ENCODE results near the gene KIAA1217. TPM values are rescaled to one million over a fixed set of nuclear protein-coding genes. Genes with fewer than 3 reads are reported as not detected.
"Not testable (repeated sequence)": the region's sequence is repeated elsewhere in the genome, so short reads cannot be mapped to it uniquely, and the experiment has no call there.

Gene KIAA1217
- polyA plus RNA-seq, 3 donors = 73.9 to 84.0 (median 74.2) TPM

DNA sequence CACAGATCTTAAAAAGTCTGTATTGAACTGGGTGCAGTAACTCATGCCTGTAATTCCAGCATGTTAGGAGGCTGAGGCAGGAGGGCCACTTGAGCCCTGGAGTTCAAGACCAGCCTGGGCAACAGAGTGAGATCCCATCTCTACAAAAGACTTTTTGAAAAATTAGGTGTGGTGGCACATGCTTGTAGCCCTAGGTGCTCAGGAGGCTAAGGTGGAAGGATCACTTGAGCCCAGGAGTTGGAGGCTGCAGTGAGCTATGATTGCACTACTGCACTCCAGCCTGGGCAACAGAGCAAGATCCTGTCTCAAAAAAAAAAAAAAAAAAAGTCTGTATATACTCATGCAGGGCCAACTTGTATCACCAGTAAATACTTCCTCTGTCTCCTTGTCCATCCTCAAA, 273.8 kb downstream of the KIAA1217 start:
- DNase-seq (ENCODE audit: low read depth in 3 of 3, low spot score in 2 of 3) = not testable (repeated sequence)

DNA sequence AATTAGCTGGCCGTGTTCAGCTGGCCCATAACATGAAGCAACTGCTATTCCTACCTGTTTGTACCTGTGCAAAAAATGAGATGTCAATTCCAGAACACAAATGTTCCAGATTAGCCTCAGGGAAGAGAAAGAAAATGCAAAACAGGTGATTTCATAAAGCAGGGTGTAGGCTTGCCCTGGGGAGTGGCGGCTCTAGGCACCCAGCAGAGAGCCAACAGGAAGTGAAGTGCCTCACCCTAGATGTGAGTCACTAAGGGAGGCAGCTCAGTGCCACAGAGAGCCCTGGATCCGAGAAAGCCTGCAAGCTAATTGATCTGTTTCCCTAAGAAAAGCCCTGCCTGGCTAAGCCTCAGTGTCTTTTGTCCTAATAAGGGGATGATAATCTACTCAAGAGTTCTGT, 274.8 kb downstream of the KIAA1217 start:
- DNase-seq (ENCODE audit: low read depth in 3 of 3, low spot score in 2 of 3) = no peak

- DNase-seq (ENCODE audit: low read depth in 3 of 3, low spot score in 2 of 3) = no peak
Observed at GRCh38 chr10:24484771-24485170, 275.8 kb downstream of the KIAA1217 start.

- DNase-seq (ENCODE audit: low read depth in 3 of 3, low spot score in 2 of 3) = no peak
Observed at GRCh38 chr10:24485304-24485703, 276.4 kb downstream of the KIAA1217 start.

- no peak for DNase-seq (ENCODE audit: low read depth in 3 of 3, low spot score in 2 of 3)
Observed at GRCh38 chr10:24488631-24489030, 279.7 kb downstream of the KIAA1217 start.

DNA sequence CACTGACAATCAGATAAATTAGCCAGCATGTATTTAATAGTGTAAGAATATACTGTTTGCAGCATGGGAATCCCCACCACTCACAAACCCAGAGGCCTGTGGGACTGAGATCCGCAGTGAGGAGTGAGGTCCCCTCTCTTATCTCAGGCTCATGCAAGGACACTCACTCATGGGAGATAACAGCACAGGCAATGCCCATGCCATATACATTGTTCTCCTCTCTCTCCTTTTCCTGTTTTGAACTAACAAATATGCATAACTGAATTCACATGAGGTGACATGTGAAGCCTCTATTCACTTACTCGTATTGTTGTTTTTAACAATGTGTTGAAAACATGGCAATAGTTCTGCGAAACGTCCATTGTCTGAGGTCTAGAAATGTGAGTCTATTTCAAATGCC, 284.2 kb downstream of the KIAA1217 start:
- DNase-seq (ENCODE audit: low read depth in 3 of 3, low spot score in 2 of 3) = no peak

GRCh38 chr10:24494236-24494635, 285.3 kb downstream of the KIAA1217 start:
- no peak for DNase-seq (ENCODE audit: low read depth in 3 of 3, low spot score in 2 of 3)

- no peak for DNase-seq (ENCODE audit: low read depth in 3 of 3, low spot score in 2 of 3)
Observed at GRCh38 chr10:24494777-24495176, 285.8 kb downstream of the KIAA1217 start.

DNA sequence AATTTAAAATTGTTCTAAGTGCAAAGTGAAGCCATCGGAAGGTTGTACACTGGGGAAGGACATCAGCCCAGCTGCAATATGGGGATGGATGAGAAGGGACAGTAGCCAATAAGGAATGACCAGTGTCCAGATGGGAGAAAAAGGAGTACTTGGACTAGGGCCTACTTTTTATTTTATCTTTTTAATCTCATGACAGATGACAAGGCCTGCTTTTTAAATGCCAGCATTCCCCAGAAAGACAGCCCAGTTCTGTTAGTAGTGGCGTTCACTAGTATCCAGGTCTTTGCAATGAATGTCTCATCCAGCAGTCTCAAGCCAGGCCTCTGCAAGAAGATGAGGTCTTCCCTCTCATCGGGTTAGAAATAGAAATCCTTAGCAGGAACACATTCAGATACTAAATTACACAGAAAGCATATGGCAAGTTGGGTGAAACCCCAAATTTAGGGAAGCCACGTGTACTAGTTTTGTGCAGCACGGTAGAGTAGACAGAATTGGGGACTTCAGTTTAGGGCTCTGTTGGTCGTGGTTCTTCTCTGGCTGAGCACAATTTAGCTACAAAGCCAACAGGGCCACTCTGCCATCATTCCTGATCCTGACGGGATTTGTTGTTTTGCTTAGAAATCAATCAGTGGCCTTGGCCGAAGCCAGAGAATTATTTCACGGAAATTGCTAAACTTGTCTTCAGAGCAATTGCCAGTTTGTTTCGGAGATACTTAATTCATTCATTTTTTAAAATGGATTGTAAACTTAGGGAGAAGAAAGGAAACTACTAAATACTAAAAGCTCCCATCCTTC, 286.9 kb downstream of the KIAA1217 start:
- DNase-seq (ENCODE audit: low read depth in 3 of 3, low spot score in 2 of 3) = no peak

- DNase-seq (ENCODE audit: low read depth in 3 of 3, low spot score in 2 of 3) = no peak
Observed at GRCh38 chr10:24496906-24497305, 288.0 kb downstream of the KIAA1217 start.

DNA sequence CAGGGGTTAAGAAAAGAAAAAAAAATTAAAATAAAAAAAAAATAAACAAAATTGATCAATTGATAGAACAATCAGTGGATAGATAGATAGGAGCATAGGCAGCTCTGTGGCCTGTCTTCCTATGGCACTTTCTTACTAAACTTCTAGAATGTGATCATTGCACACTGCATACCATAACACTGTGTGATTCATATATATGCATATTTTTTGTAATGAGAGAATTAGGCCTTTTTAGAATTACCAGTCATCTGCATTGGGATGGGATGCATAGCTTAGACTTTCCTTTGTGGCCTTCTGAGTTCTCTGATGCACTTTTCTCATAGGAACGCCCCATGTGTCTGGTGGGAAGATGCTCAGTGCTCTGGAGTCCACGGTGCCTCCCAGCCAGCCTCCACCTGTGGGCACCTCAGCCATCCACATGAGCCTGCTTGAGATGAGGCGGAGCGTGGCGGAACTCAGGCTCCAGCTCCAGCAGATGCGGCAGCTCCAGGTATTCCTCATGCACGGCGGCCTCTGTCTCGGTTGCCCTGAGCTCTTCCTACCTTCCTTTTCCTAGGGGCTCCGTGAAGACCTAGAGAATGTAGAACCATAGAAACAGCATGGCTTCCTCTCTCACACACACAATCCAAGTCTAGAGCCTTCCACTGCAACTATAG, 292.2 kb downstream of the KIAA1217 start:
- no peak for DNase-seq (ENCODE audit: low read depth in 3 of 3, low spot score in 2 of 3)

- DNase-seq (ENCODE audit: low read depth in 3 of 3, low spot score in 2 of 3) = no peak
Observed at GRCh38 chr10:24502006-24502405, 293.1 kb downstream of the KIAA1217 start.

GRCh38 chr10:24502801-24503460, 294.0 kb downstream of the KIAA1217 start:
- no peak for DNase-seq (ENCODE audit: low read depth in 3 of 3, low spot score in 2 of 3)

DNA sequence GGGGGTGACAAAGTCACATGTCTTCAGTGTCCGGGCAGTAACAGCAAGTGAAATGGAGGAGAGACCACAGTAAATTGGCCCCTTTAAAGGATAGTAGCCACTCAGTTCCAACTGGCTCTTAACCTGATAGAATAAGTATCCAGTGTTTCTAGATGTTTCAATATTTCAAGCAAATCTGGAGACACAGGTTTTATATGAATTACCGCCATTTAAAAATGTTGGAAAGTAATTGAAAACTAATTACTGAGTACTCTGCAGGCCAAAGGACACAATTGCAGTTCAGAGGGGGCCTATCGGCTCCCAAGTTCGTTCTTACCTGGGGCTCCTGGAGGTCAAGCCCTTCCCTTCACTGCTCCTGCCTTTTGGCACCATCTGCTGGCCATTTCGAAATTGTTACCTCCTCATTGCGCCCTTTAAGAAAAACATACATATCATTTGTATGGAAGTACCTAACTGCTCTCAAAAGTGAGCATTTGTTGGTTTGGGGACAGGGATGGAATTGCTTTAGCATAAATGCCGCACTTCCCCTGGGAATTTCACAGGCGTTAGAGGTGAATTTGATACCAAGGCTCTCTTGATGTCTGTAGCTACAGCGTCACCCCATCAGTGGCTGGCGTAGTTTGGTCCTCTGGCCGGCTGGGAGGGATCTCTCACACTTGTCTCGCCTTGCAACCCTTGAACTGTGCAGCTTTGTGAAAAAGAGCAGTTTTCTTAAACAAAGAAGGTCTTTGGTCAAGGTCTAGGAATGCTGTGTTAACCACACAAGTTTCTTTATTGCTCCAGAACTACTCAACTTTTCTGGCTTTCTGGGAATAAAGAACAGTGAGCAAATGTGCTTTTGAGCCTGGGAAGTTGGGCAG, 294.8 kb downstream of the KIAA1217 start:
- no peak for DNase-seq (ENCODE audit: low read depth in 3 of 3, low spot score in 2 of 3)

- no peak for DNase-seq (ENCODE audit: low read depth in 3 of 3, low spot score in 2 of 3)
Observed at GRCh38 chr10:24505759-24506158, 296.8 kb downstream of the KIAA1217 start.

DNA sequence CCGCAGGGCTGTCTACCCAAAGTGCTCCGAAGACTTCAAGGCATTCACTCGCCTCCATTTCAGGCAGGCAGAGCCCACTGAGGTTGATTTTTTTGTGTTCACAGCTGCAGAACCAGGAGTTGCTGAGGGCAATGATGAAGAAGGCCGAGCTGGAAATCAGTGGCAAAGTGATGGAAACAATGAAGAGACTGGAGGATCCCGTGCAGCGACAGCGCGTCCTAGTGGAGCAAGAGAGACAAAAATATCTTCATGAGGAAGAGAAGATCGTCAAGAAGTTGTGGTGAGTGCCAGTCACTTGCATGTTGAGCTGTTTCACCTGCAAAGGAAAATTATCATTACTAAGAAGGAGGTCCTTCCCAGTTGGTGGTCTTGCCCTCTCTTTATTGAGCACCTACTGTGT, 304.2 kb downstream of the KIAA1217 start:
- DNase-seq (ENCODE audit: low read depth in 3 of 3, low spot score in 2 of 3) = no peak

DNA sequence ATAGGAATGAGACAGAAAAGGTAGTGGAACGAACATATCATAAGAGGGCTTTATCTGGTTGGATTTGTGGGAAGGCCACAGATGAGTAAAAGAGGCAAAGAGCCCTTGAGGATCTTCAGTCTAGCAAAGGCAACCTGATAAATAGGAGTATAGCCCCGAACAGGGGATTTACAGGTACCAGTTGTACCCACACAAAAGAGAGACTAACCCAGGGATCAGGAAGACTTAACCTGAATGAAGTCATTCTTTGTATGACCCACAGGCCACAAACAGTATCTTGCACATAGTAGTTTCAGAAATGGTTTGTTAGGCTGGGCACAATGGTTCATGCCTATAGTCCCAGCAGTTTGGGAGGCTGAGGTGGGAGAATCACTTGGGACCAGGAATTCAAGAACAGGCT, 306.5 kb downstream of the KIAA1217 start:
- DNase-seq (ENCODE audit: low read depth in 3 of 3, low spot score in 2 of 3) = no peak

DNA sequence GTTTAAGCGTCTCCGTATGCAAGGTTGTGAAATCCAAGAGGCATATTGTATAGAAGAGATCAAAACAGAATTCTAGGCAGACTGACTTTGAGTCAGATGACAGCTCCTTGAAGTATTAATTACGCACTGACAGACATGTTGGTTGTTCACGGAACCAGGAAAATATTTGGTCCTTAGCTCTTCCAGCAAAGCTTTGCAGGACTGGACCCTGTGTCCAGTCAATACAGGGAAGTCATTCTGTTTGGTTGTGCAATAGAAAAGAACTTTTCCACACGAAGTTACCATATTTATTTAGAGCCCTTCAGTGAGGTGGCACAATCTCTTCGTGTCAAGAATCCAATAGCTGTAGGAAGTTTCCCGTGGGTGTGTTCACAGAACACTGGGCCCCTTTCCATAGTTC, 309.5 kb downstream of the KIAA1217 start:
- no peak for DNase-seq (ENCODE audit: low read depth in 3 of 3, low spot score in 2 of 3)

- DNase-seq (ENCODE audit: low read depth in 3 of 3, low spot score in 2 of 3) = peak; percentile 62 to 71 (median 63)
Observed at GRCh38 chr10:24518981-24519597, 310.2 kb downstream of the KIAA1217 start.

DNA sequence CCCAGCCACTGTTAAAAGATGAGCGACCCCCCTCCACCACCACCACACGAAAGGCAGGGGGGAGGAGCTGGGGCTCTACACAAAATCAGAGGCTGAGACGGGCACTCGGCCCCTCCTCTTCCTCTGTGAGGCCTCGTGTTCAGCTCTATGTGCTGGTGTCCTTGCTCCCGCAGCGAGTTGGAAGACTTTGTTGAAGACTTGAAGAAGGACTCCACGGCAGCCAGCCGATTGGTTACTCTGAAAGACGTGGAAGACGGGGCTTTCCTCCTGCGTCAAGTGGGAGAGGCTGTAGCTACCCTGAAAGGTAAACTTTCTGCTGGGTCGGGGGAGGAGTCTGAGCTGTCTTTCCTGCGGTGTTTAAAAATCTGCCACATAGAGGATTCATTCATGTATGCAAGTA, 311.0 kb downstream of the KIAA1217 start:
- no peak for DNase-seq (ENCODE audit: low read depth in 3 of 3, low spot score in 2 of 3)
